Upper lobe of left lung (tissue), 6 donors: ENCODE data around the gene TP53AIP1. TPM values are rescaled to one million over a fixed set of nuclear protein-coding genes. Genes with fewer than 3 reads are reported as not detected.

Experiments
- ATAC-seq, 2 donors: fragments of 200-7000 bp; cut with Tn5 transposase; one replicate each; pipeline ENCODE4 v1.9.1; 2022; ENCODE audit warnings: mild to moderate bottlenecking in 2 of 2, moderate library complexity in 2 of 2; ENCODE audit not compliant: low FRiP score in 2 of 2
- DNase-seq, 2 donors: peaks; one replicate each; pipeline ENCODE4 v3.0.0-alpha.2; 2019 to 2020
- H3K27ac ChIP-seq, 4 donors: fragments of 200-600 bp; sonication (generic); one replicate each; pipeline ENCODE4 v1.5.1; 2016 to 2019
- H3K27me3 ChIP-seq, 4 donors: fragments of 200-600 bp; sonication (generic); one replicate each; pipeline ENCODE4 v1.5.1; 2017 to 2019
- H3K36me3 ChIP-seq, 4 donors: fragments of 200-600 bp; sonication (generic); one replicate each; pipeline ENCODE4 v1.5.1; 2016 to 2019
- H3K4me1 ChIP-seq, 4 donors: fragments of 200-600 bp; sonication (generic); one replicate each; pipeline ENCODE4 v1.5.1; 2018 to 2019
- H3K4me3 ChIP-seq, 4 donors: fragments of 200-600 bp; sonication (generic); one replicate each; pipeline ENCODE4 v1.5.1; 2017 to 2019; ENCODE audit warnings: mild to moderate bottlenecking in 2 of 4, moderate library complexity in 1 of 4
- H3K9me3 ChIP-seq, 4 donors: fragments of 200-600 bp; sonication (generic); one replicate each; pipeline ENCODE4 v1.5.1; 2018 to 2019
- CTCF ChIP-seq, 6 experiments: fragments of 450-650 bp in 4 of 6; fragments of 200-600 bp in 2 of 6; sonication (generic) in 2 of 6; IDR thresholded peaks; one replicate each; pipeline ENCODE4 v1.5.1; 2016 to 2019; ENCODE audit warnings: antibody characterized with exemption in 6 of 6
- EP300 ChIP-seq, 4 donors: sonication (generic); formaldehyde crosslinking; IDR thresholded peaks; one replicate each; pipeline ENCODE4 v1.5.1; 2017; ENCODE audit warnings: antibody characterized with exemption in 4 of 4, control low read depth in 2 of 4
- POLR2A ChIP-seq, 4 donors: fragments of 450-650 bp; IDR thresholded peaks; one replicate each; pipeline ENCODE4 v1.5.1; 2016 to 2017; ENCODE audit warnings: antibody characterized with exemption in 4 of 4, mild to moderate bottlenecking in 2 of 4
- POLR2AphosphoS5 ChIP-seq, 2 donors: sonication (generic); formaldehyde crosslinking; IDR thresholded peaks; one replicate each; pipeline ENCODE4 v1.5.1; 2017; ENCODE audit warnings: antibody characterized with exemption in 2 of 2
- WGBS, 2 donors: methylation state at CpG; one replicate each; pipeline ENCODE4 v1.1.5; 2017 to 2018; 5-methylcytosine and 5-hydroxymethylcytosine counted together
- total RNA-seq, 6 donors: library from RNA; depleted of rRNA in 4 of 6; stranded (reverse); fragments of >200 nt in 4 of 6; gene quantifications; one replicate each; pipeline versions ENCODE4 v1.1.0 to v1.2.1, GENCODE V29; 2016 to 2021
- donor health status: DM: no; HTN: no; CAD: no; lungs with moderate emphysema.
- donor health status: DM: no; HTN: yes; CAD: no; lungs with severe emphysema.

Gene TP53AIP1
- total RNA-seq, 6 donors from 2014 or later, result 0.89 TPM; not detected in 5

- H3K27me3 ChIP-seq, result no peaks in the 10 kb centered on the region
- DNase-seq (no peak), ATAC-seq (no peak)
- no peaks in the 10 kb centered on the region for H3K9me3 ChIP-seq
- peaks cover 4 to 14% (median 6%) of the 10 kb centered on the region in 4 donors for H3K4me1 ChIP-seq
- H3K4me3 ChIP-seq, result no peak overlapping the region
- H3K27ac ChIP-seq, result no peak overlapping the region
- peaks cover 0 to 8% (median 6%) of the 10 kb centered on the region in 4 donors for H3K36me3 ChIP-seq
- 45 to 51% methylated on average over 7 of the region's 7 CpGs for WGBS, 2 donors
- TF ChIP-seq POLR2AphosphoS5 (IDR thresholded peaks at IDR 0.05) (no peak), CTCF (IDR thresholded peaks at IDR 0.05) (no peak), POLR2A (IDR thresholded peaks at IDR 0.05) (no peak), EP300 (IDR thresholded peaks at IDR 0.05) (no peak)
These were observed 21.8 kb upstream of the TP53AIP1 start for GRCh38 chr11:128964463-128964930.

DNA sequence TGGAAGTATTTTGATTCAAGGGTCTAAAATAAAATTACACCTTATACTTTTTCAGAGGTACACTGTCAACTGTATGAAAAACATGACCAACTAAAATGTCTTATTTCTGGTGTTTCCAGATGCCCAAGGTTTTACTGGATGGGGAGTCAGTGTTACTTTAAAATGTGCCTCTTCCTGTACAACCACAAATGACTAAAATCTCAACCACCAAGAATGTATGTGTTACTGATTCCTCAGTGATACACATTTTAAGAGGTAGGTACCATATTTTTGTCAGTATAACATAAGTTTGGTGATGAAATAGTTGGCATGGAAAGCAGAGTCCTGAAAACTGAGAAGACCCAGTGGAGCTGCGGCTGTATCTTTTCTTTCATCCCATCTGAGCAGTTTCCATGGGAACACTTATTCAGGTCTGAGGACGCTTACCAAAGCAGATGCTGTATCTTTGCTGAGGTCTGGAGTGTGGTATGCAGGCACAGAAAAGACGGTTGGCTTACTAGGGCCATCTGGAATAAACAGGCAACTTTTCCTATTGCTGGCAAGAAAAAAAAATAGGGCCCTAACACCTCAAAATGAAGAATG, 21.2 kb upstream of the TP53AIP1 start:
- 90 to 97% methylated on average over 3 of the region's 3 CpGs for WGBS, 2 donors
- no peaks in the 10 kb centered on the region for H3K9me3 ChIP-seq
- DNase-seq (no peak), ATAC-seq (no peak)
- H3K4me3 ChIP-seq, result no peak overlapping the region
- H3K36me3 ChIP-seq, result peaks cover 0 to 2% (median under 1%) of the 10 kb centered on the region in 4 donors
- no peak overlapping the region for H3K27ac ChIP-seq
- TF ChIP-seq CTCF (IDR thresholded peaks at IDR 0.05) (no peak), EP300 (IDR thresholded peaks at IDR 0.05) (no peak), POLR2AphosphoS5 (IDR thresholded peaks at IDR 0.05) (no peak), POLR2A (IDR thresholded peaks at IDR 0.05) (no peak)
- H3K27me3 ChIP-seq, result no peaks in the 10 kb centered on the region
- peaks cover 4 to 14% (median 6%) of the 10 kb centered on the region in 4 donors for H3K4me1 ChIP-seq

DNA sequence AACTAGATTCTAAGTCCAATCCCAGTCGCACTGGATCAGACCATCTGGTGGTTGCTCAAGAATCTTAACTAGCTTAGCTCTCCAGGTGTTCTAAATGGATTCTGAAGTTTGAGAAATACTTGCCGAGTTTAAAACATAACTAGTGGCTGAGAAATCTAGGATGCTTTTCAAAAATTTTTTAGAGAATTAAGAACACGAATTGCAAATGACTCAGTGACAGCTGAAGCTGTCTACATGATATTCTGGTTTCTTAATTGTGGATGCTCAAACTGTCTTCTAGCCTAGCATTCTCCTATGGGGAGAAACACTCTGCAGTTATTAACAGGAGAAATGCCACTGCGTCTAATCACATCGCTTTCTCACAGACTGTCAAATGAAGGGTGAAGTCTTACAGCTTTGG, 20.2 kb upstream of the TP53AIP1 start:
- Histone ChIP-seq H3K4me3 (no peak overlapping the region), H3K9me3 (no peaks in the 10 kb centered on the region), H3K27ac (no peak overlapping the region), H3K27me3 (no peaks in the 10 kb centered on the region), H3K4me1 (peaks cover 4 to 14% (median 6%) of the 10 kb centered on the region in 4 donors), H3K36me3 (no peaks in the 10 kb centered on the region)
- TF ChIP-seq CTCF (IDR thresholded peaks at IDR 0.05), result no peak
- no peak for TF ChIP-seq POLR2A (IDR thresholded peaks at IDR 0.05)
- TF ChIP-seq POLR2AphosphoS5 (IDR thresholded peaks at IDR 0.05), result no peak
- TF ChIP-seq EP300 (IDR thresholded peaks at IDR 0.05), result no peak
- no peak for ATAC-seq
- no peak for DNase-seq
- WGBS, 2 donors, result 88 to 95% methylated on average over 5 of the region's 5 CpGs

GRCh38 chr11:128961645-128962044, 19.0 kb upstream of the TP53AIP1 start:
- ATAC-seq, result no peak
- Histone ChIP-seq H3K9me3 (no peaks in the 10 kb centered on the region), H3K36me3 (no peaks in the 10 kb centered on the region), H3K27ac (no peak overlapping the region), H3K4me1 (peaks cover 4 to 14% (median 6%) of the 10 kb centered on the region in 4 donors), H3K4me3 (no peak overlapping the region), H3K27me3 (no peaks in the 10 kb centered on the region)
- DNase-seq, result no peak
- WGBS, 2 donors, result 91 to 95% methylated on average over 2 of the region's 2 CpGs
- TF ChIP-seq POLR2AphosphoS5 (IDR thresholded peaks at IDR 0.05), result no peak
- no peak for TF ChIP-seq CTCF (IDR thresholded peaks at IDR 0.05)
- TF ChIP-seq EP300 (IDR thresholded peaks at IDR 0.05), result no peak
- TF ChIP-seq POLR2A (IDR thresholded peaks at IDR 0.05), result no peak

DNA sequence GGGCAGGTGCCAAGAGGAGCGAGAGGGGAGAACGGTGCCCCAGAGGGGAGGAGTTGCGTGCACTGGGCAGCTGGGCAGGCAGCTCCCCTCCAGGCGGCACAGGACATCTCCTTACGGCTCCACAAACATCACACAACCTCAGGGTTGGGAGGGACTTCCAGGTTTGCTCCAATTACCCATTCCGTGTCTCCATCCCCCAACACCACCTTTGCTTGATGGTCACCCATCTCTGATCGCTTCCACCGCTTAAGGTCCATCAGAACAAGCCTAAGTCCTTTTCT, 14.5 kb upstream of the TP53AIP1 start:
- 82 to 88% methylated on average over 8 of the region's 8 CpGs for WGBS, 2 donors
- no peak for ATAC-seq

More for the DNA sequence above, 14.5 kb upstream of the TP53AIP1 start:
- no peaks in the 10 kb centered on the region for H3K4me1 ChIP-seq
- no peak for DNase-seq
- no peaks in the 10 kb centered on the region for H3K36me3 ChIP-seq
- no peak overlapping the region for H3K27ac ChIP-seq
- TF ChIP-seq CTCF (IDR thresholded peaks at IDR 0.05) (no peak), POLR2AphosphoS5 (IDR thresholded peaks at IDR 0.05) (no peak), POLR2A (IDR thresholded peaks at IDR 0.05) (no peak), EP300 (IDR thresholded peaks at IDR 0.05) (no peak)
- no peak overlapping the region for H3K4me3 ChIP-seq
- H3K9me3 ChIP-seq, result no peaks in the 10 kb centered on the region
- no peaks in the 10 kb centered on the region for H3K27me3 ChIP-seq
